OCI-LY1 (cell line): ENCODE data around the gene EGFL7.

Experiments
- EZH2 ChIP-seq: fragments of 200-600 bp; sonication (generic), shearing (Covaris generic); IDR thresholded peaks from 2 replicates; pipeline ENCODE4 v1.8.0; 2017; ENCODE audit warnings: borderline replicate concordance, mixed run types, mild to moderate bottlenecking, antibody characterized with exemption, low read length, moderate library complexity, mixed read lengths
- TF ChIP-seq, protein P1 (sequence below): fragments of 200-600 bp; sonication (generic), shearing (Covaris generic); IDR thresholded peaks from 2 replicates; pipeline ENCODE4 v1.5.1; 2017; ENCODE audit warnings: mild to moderate bottlenecking, antibody characterized with exemption, low read length, moderate library complexity, mixed read lengths

DNA sequence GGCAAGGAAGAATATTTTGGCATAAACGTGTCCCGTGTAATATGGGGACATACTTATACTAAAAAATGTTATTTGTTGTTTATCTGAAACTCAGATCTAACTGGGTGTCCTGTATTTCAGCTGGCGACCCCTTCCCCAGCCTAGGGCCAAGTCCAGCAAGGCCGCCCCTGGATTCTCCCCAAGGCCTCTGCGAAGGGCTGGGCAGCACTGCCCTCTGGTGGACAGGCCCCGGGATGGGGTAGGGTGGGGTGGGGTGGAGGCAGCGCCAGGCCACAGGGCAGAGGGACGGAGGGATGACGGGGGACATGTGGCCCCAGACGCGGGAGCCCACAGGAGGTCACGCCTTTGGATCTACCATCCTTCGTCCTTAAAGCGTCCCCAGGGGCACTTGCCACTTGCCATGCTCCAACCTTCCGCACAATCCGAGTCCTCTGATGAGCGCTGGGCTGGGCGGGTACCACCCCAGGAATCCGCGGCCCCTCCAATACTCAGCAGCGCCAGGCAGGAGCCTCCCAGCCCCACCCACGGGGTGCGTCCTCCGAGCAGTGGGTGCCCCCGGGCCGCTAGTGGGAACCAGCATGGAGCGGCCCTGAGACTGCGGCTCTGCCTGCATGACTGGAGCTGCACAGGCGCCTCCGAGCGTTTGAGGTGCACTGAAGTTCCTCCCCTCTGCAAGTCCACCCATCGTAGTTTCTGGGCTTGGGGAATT lies 31.6 kb downstream of the EGFL7 start:
- TF ChIP-seq, protein P1, sequence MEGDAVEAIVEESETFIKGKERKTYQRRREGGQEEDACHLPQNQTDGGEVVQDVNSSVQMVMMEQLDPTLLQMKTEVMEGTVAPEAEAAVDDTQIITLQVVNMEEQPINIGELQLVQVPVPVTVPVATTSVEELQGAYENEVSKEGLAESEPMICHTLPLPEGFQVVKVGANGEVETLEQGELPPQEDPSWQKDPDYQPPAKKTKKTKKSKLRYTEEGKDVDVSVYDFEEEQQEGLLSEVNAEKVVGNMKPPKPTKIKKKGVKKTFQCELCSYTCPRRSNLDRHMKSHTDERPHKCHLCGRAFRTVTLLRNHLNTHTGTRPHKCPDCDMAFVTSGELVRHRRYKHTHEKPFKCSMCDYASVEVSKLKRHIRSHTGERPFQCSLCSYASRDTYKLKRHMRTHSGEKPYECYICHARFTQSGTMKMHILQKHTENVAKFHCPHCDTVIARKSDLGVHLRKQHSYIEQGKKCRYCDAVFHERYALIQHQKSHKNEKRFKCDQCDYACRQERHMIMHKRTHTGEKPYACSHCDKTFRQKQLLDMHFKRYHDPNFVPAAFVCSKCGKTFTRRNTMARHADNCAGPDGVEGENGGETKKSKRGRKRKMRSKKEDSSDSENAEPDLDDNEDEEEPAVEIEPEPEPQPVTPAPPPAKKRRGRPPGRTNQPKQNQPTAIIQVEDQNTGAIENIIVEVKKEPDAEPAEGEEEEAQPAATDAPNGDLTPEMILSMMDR: peak; percentile 34
- TF ChIP-seq EZH2: no peak
